Measurements from ENCODE around the gene PIM2.
A peak's percentile ranks its signal among the peaks of the same experiment; 100 is the strongest.

Gene PIM2

DNA sequence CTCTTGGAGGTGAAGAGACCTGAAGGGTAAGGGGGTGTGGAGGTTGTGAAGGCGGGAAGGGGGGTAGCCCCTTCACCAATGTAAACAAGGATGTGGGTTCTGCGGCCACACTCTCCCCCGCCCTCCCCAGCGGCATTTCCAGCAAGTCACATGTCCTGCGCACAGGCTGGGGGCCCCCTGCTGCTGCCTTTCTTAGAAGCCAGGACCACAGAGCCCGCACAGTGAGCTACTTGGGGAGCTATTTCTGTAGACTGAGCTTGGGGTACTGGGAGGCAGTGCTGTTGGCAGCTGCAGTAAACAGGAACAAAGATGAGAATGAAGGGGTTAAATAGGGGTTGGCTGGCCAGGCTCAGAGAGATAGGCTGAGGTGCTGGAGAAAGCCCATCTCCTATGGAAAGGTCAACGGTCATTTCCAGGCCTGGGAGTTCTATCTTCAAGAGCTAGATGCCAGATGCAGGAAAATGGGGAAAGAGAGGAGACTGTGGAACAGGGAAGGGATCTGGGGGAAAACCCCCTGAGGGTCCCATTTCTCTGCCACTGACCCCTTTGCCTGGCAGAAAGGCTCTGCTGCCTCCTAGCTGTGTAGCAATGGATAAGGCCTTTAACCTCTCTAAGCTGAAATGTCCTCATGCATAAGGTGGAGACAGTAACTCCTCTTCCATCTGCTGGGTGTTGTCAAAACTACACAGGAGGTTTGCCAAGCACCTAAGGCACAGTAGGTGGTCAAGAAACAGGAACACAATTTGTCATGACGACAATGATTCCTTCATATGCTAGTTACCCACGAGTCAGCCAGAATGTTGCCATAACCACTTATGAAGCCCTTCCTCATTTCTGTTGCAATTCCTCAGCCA lies 18.5 kb upstream of the PIM2 start:
- Histone ChIP-seq H3K9me2 (replicated peaks; ENCODE audit: control insufficient read depth, low read length) (no peaks in the 10 kb centered on the region), H3F3A (ENCODE audit: control insufficient read depth, insufficient read depth) (peaks cover 12% of the 10 kb centered on the region), H4K20me1 (ENCODE audit: control insufficient read depth, insufficient read depth, low read depth, low read length) (no peaks in the 10 kb centered on the region), H3K79me2 (ENCODE audit: control insufficient read depth, low read length) (peaks cover 70% of the 10 kb centered on the region), H3K36me3 (ENCODE audit: control insufficient read depth, low read length) (peaks cover 72% of the 10 kb centered on the region), H3K4me1 (ENCODE audit: control insufficient read depth, low read length) (peaks cover 85% of the 10 kb centered on the region), H3K9me3 (ENCODE audit: control insufficient read depth, insufficient read depth, low read length) (no peaks in the 10 kb centered on the region), H3K27me3 (ENCODE audit: control insufficient read depth, low read length) (no peaks in the 10 kb centered on the region), H3K27ac (ENCODE audit: low read depth, low read length) (peak overlapping the region; percentile 98), H3K4me3 (ENCODE audit: low read length) (peak overlapping the region; percentile 71), H3K4me2 (ENCODE audit: low read length) (peak overlapping the region; percentile 93)
- TF ChIP-seq, protein P1, sequence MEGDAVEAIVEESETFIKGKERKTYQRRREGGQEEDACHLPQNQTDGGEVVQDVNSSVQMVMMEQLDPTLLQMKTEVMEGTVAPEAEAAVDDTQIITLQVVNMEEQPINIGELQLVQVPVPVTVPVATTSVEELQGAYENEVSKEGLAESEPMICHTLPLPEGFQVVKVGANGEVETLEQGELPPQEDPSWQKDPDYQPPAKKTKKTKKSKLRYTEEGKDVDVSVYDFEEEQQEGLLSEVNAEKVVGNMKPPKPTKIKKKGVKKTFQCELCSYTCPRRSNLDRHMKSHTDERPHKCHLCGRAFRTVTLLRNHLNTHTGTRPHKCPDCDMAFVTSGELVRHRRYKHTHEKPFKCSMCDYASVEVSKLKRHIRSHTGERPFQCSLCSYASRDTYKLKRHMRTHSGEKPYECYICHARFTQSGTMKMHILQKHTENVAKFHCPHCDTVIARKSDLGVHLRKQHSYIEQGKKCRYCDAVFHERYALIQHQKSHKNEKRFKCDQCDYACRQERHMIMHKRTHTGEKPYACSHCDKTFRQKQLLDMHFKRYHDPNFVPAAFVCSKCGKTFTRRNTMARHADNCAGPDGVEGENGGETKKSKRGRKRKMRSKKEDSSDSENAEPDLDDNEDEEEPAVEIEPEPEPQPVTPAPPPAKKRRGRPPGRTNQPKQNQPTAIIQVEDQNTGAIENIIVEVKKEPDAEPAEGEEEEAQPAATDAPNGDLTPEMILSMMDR (IDR thresholded peaks at IDR 0.05; ENCODE audit: low read depth, low read length, poor library complexity, severe bottlenecking), result peak; percentile 46
- no peak for TF ChIP-seq EZH2phosphoT487 (IDR thresholded peaks at IDR 0.05; ENCODE audit: borderline replicate concordance, low read length)

DNA sequence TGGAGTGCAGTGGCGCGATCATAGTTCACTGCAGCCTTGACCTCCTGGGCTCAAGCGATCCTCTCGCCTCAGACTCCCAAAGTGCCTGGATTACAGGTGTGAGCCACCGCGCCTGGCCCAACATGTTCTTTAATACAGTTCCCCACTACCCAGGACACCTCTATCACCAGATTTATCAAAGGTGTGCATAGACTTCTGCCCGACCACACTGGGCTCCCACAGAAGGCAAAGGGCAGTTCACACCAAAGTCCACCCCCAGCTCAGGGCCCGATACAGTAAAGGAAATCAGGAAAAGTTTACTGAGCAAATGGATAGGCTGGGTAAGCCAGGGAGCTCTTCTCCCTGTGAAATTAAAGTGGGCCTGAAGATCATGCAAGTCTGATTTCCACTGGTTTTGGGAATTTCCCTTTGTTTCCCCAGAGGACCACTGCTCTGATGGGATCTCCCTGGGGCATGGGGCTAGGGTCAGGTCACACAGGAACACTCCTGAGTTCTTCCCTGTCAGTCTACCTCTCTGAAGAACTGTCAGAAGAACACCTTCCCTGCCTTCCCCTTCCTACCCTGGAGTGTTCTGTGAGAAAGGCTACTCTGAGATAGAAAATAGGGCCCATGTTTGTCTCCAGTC lies 17.7 kb upstream of the PIM2 start:
- TF ChIP-seq EZH2phosphoT487 (IDR thresholded peaks at IDR 0.05; ENCODE audit: borderline replicate concordance, low read length), result no peak
- TF ChIP-seq, protein P1 (IDR thresholded peaks at IDR 0.05; ENCODE audit: low read depth, low read length, poor library complexity, severe bottlenecking), result no peak
- Histone ChIP-seq H3K79me2 (ENCODE audit: control insufficient read depth, low read length) (peaks cover 63% of the 10 kb centered on the region), H3K9me2 (replicated peaks; ENCODE audit: control insufficient read depth, low read length) (no peaks in the 10 kb centered on the region), H3K27me3 (ENCODE audit: control insufficient read depth, low read length) (no peaks in the 10 kb centered on the region), H3K9me3 (ENCODE audit: control insufficient read depth, insufficient read depth, low read length) (no peaks in the 10 kb centered on the region), H3F3A (ENCODE audit: control insufficient read depth, insufficient read depth) (peaks cover 12% of the 10 kb centered on the region), H3K4me1 (ENCODE audit: control insufficient read depth, low read length) (peaks cover 78% of the 10 kb centered on the region), H4K20me1 (ENCODE audit: control insufficient read depth, insufficient read depth, low read depth, low read length) (no peaks in the 10 kb centered on the region), H3K27ac (ENCODE audit: low read depth, low read length) (peak overlapping the region; percentile 98), H3K4me3 (ENCODE audit: low read length) (peak overlapping the region; percentile 71), H3K4me2 (ENCODE audit: low read length) (peak overlapping the region; percentile 93), H3K36me3 (ENCODE audit: control insufficient read depth, low read length) (peaks cover 67% of the 10 kb centered on the region)

DNA sequence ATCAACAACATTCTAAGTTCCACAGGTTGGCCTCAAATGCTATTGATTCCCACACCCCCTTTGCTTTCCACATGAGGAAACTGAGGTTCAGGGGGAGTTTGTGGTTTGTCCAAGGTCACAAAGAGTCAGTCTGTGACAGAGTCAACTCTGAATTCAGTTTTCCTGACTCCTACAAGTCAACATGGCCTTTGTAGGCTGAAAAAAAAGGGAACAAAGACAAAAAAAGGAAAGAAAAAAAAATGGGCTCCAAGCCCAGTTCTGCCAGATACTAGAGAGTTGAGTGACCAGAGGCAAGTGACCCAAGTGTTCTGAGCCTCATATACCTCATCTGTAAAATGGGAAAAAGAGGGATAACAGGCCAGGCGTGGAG lies 16.5 kb upstream of the PIM2 start:
- peaks cover 60% of the 10 kb centered on the region for H3K36me3 ChIP-seq (ENCODE audit: control insufficient read depth, low read length)
- H3K4me2 ChIP-seq (ENCODE audit: low read length), result no peak overlapping the region
- TF ChIP-seq, protein P1 (IDR thresholded peaks at IDR 0.05; ENCODE audit: low read depth, low read length, poor library complexity, severe bottlenecking), result no peak
- TF ChIP-seq EZH2phosphoT487 (IDR thresholded peaks at IDR 0.05; ENCODE audit: borderline replicate concordance, low read length), result no peak
- no peak overlapping the region for H3K4me3 ChIP-seq (ENCODE audit: low read length)
- H3K9me3 ChIP-seq (ENCODE audit: control insufficient read depth, insufficient read depth, low read length), result no peaks in the 10 kb centered on the region
- H4K20me1 ChIP-seq (ENCODE audit: control insufficient read depth, insufficient read depth, low read depth, low read length), result no peaks in the 10 kb centered on the region
- H3K4me1 ChIP-seq (ENCODE audit: control insufficient read depth, low read length), result peaks cover 65% of the 10 kb centered on the region
- H3K79me2 ChIP-seq (ENCODE audit: control insufficient read depth, low read length), result peaks cover 52% of the 10 kb centered on the region
- peaks cover 12% of the 10 kb centered on the region for H3F3A ChIP-seq (ENCODE audit: control insufficient read depth, insufficient read depth)
- H3K27ac ChIP-seq (ENCODE audit: low read depth, low read length), result peak overlapping the region; percentile 12; the same call in 1 of the 2 replicates
- no peaks in the 10 kb centered on the region for H3K9me2 ChIP-seq (replicated peaks; ENCODE audit: control insufficient read depth, low read length)
- no peaks in the 10 kb centered on the region for H3K27me3 ChIP-seq (ENCODE audit: control insufficient read depth, low read length)

Data from DOHH2 (cell line).